Measurements from ENCODE around the gene NAA16. TPM values are rescaled to one million over a fixed set of nuclear protein-coding genes. Genes with fewer than 3 reads are reported as not detected.
"Not testable (repeated sequence)": the region's sequence is repeated elsewhere in the genome, so short reads cannot be mapped to it uniquely, and the experiment has no call there.

The NAA16 gene
- total RNA-seq, 1 donor, result 8.3 TPM

GRCh38 chr13:41345914-41346589, 35.0 kb downstream of the NAA16 start:
- H2AFZ ChIP-seq (ENCODE audit: low read length), result no peak overlapping the region
- peaks cover 5% of the 10 kb centered on the region for H3K79me2 ChIP-seq (ENCODE audit: insufficient read depth, low read length)
- no peak overlapping the region for H3K4me2 ChIP-seq (ENCODE audit: insufficient read depth, low read length)
- no peak for TF ChIP-seq CTCF (IDR thresholded peaks at IDR 0.05; ENCODE audit: extremely low read depth, low read depth, low read length)
- no peaks in the 10 kb centered on the region for H3K27me3 ChIP-seq (ENCODE audit: insufficient read depth, low read length)
- H4K20me1 ChIP-seq (ENCODE audit: insufficient read depth, low read length), result no peaks in the 10 kb centered on the region
- DNase-seq (ENCODE audit: insufficient read length, low spot score, missing footprints), result no peak
- H3K4me1 ChIP-seq (ENCODE audit: insufficient read depth, low read length), result no peaks in the 10 kb centered on the region
- no peak overlapping the region for H3K27ac ChIP-seq (ENCODE audit: low read depth, low read length)
- H3K4me3 ChIP-seq (ENCODE audit: insufficient read depth, low read length), result no peak overlapping the region
- peaks cover 5% of the 10 kb centered on the region for H3K36me3 ChIP-seq (ENCODE audit: insufficient read depth, low read length)
- no peaks in the 10 kb centered on the region for H3K9me3 ChIP-seq (ENCODE audit: low read depth, low read length)

DNA sequence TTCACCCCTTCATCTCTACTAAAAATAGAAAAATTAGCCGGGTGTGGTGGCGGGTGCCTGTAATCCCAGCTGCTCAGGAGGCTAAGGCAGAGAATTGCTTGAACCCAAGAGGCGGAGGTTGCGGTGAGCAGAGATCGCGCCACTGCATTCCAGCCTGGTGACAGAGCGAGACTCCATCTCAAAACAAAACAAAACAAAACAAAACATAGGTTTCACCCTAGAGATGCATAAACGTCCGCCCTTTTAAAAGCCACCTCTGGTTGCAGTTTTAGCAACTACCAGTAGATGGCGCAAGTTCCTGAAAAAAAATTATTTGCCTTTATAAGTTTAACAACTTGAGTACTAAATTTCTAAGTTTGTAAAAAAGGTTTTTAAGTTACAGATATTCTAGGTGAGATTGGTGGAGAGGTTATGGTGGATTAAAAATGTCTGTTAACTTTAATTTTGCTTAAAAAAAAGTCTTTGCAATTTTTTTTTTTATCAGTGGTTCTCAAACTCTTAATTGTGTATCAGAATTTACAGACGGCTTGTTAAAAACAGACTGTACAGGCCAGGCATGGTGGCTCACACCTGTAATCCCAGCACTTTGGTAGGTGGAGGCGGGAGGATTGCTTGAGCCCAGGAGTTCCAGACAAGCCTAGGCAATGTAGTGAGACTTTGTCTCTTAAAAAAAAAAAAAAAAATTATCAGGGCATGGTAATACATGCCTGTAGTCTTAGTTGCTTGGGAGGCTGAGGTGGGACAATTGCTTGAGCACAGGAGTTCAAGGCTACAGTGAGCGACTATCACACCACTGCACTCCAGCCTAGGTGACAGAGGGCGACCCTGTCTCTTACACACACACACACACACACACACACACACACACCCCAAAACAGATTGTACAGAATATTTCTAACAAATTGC, 42.1 kb downstream of the NAA16 start:
- Histone ChIP-seq H3K4me2 (ENCODE audit: insufficient read depth, low read length) (no peak overlapping the region), H2AFZ (ENCODE audit: low read length) (no peak overlapping the region), H4K20me1 (ENCODE audit: insufficient read depth, low read length) (no peaks in the 10 kb centered on the region), H3K4me3 (ENCODE audit: insufficient read depth, low read length) (no peak overlapping the region), H3K36me3 (ENCODE audit: insufficient read depth, low read length) (no peaks in the 10 kb centered on the region), H3K27ac (ENCODE audit: low read depth, low read length) (peak overlapping the region; percentile 10), H3K27me3 (ENCODE audit: insufficient read depth, low read length) (no peaks in the 10 kb centered on the region), H3K9me3 (ENCODE audit: low read depth, low read length) (no peaks in the 10 kb centered on the region), H3K79me2 (ENCODE audit: insufficient read depth, low read length) (peaks cover 4% of the 10 kb centered on the region), H3K4me1 (ENCODE audit: insufficient read depth, low read length) (no peaks in the 10 kb centered on the region)
- TF ChIP-seq CTCF (IDR thresholded peaks at IDR 0.05; ENCODE audit: extremely low read depth, low read depth, low read length), result peak; percentile 81
- no peak for DNase-seq (ENCODE audit: insufficient read length, low spot score, missing footprints)

DNA sequence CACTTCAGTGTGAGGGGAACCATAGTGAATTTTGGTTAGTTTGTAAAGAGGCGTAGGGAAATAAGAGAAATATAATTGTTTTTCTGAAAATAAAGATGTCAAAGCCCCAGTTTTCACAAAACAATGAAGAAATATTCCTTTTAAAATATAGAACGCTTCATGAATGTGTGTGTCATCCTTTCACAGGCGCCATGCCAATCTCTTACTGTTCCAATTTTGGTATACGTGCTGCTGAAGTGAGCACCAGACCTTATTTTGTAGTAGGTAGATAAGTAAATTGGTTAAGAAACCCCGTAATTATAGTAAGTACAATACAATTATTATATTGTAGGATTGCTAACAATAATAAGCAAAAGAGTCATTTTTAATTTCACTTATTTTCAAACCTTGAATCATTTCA, 43.3 kb downstream of the NAA16 start:
- Histone ChIP-seq H3K27ac (ENCODE audit: low read depth, low read length) (no peak overlapping the region), H3K4me3 (ENCODE audit: insufficient read depth, low read length) (no peak overlapping the region), H3K4me2 (ENCODE audit: insufficient read depth, low read length) (no peak overlapping the region), H3K27me3 (ENCODE audit: insufficient read depth, low read length) (no peaks in the 10 kb centered on the region), H3K36me3 (ENCODE audit: insufficient read depth, low read length) (peaks cover 11% of the 10 kb centered on the region), H3K79me2 (ENCODE audit: insufficient read depth, low read length) (peaks cover 2% of the 10 kb centered on the region), H2AFZ (ENCODE audit: low read length) (no peak overlapping the region), H4K20me1 (ENCODE audit: insufficient read depth, low read length) (no peaks in the 10 kb centered on the region), H3K4me1 (ENCODE audit: insufficient read depth, low read length) (no peaks in the 10 kb centered on the region), H3K9me3 (ENCODE audit: low read depth, low read length) (no peaks in the 10 kb centered on the region)
- DNase-seq (ENCODE audit: insufficient read length, low spot score, missing footprints), result peak; percentile 58
- TF ChIP-seq CTCF (IDR thresholded peaks at IDR 0.05; ENCODE audit: extremely low read depth, low read depth, low read length), result no peak

DNA sequence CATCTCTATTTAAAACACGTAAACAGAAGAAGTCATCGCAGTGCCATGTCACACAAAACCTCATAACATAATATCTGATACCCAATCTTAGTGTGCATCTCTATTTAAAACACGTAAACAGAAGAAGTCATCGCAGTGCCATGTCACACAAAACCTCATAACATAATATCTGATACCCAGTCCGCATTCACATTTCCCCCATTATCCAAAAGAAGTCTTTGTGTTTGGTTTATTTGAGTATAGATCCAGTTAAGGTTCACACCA, 45.2 kb downstream of the NAA16 start:
- not testable (repeated sequence) for H3K4me2 ChIP-seq (ENCODE audit: insufficient read depth, low read length); H3K4me3 ChIP-seq (ENCODE audit: insufficient read depth, low read length); H4K20me1 ChIP-seq (ENCODE audit: insufficient read depth, low read length); H3K27ac ChIP-seq (ENCODE audit: low read depth, low read length); DNase-seq (ENCODE audit: insufficient read length, low spot score, missing footprints); H3K9me3 ChIP-seq (ENCODE audit: low read depth, low read length); H3K4me1 ChIP-seq (ENCODE audit: insufficient read depth, low read length); H2AFZ ChIP-seq (ENCODE audit: low read length); H3K79me2 ChIP-seq (ENCODE audit: insufficient read depth, low read length); H3K27me3 ChIP-seq (ENCODE audit: insufficient read depth, low read length)
- H3K36me3 ChIP-seq (ENCODE audit: insufficient read depth, low read length), result peaks cover 14% of the 10 kb centered on the region
